ENCODE measurements around the gene C1QTNF6. TPM values are rescaled to one million over a fixed set of nuclear protein-coding genes. Genes with fewer than 3 reads are reported as not detected.

Gene C1QTNF6
- total and polyA plus RNA-seq, 3 donors from 2014 or later: 12.6 to 15.0 (median 14.8) TPM

DNA sequence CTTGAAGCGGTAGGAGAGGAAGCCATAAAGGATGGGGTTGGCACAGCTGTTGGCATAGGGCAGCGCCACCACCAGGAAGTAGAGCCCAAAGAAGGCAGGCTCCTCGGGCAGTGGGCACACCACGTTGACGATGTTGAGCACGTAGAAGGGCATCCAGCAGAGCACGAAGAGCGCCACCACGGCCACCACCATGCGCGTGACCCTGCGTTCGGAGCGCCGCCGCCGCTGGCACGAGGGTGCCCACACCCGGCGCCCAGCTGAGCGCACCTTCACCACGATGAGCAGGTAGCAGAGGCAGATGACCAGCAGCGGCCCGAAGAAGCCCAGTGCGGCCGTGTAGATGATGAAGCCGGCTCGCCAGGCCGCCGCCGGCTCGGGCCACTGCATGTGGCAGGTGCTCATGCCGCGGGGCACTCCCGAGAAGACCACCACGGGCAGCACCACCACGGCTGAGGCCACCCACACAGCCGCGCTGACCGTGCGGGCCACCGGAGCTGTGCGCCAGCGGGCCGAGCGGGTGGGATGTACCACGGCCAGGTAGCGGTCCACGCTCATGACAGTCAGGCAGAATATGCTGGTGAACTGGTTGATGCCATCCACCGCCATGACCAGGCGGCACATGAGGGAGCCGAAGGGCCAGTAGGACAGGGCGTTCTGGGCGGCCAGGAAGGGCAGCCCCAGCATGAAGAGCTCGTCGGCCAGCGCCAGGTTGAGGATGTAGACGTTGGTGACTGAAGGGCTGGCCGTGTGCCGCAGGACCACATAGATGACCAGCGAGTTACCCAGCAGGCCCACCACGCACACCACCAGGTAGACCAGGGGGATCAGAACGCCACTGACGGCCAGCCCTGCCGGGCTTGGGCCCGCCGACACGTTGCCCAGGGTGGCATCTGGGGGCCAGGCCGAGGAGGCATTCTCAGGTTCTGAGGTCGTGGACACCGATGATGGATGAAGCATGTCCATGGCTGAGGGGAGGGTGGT is 19.1 kb upstream of the C1QTNF6 start:
- intact Hi-C loops (cut with DNase I; ENCODE audit: low total_unique reads): no loop called here
- Histone ChIP-seq H3K27ac (no peak overlapping the region), H3K4me3 (no peak overlapping the region), H3K9me3 (no peaks in the 10 kb centered on the region), H3K27me3 (no peaks in the 10 kb centered on the region), H3K36me3 (ENCODE audit: low read depth, missing control alignments) (no peaks in the 10 kb centered on the region), H3K4me1 (no peaks in the 10 kb centered on the region)
- 87 to 90% methylated on average over 12 to 59 of the region's 71 CpGs for WGBS, 2 donors
- TF ChIP-seq, protein P1, sequence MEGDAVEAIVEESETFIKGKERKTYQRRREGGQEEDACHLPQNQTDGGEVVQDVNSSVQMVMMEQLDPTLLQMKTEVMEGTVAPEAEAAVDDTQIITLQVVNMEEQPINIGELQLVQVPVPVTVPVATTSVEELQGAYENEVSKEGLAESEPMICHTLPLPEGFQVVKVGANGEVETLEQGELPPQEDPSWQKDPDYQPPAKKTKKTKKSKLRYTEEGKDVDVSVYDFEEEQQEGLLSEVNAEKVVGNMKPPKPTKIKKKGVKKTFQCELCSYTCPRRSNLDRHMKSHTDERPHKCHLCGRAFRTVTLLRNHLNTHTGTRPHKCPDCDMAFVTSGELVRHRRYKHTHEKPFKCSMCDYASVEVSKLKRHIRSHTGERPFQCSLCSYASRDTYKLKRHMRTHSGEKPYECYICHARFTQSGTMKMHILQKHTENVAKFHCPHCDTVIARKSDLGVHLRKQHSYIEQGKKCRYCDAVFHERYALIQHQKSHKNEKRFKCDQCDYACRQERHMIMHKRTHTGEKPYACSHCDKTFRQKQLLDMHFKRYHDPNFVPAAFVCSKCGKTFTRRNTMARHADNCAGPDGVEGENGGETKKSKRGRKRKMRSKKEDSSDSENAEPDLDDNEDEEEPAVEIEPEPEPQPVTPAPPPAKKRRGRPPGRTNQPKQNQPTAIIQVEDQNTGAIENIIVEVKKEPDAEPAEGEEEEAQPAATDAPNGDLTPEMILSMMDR (IDR thresholded peaks at IDR 0.05): no peak
- TF ChIP-seq POLR2A (IDR thresholded peaks at IDR 0.05): no peak
- DNase-seq: no peak

DNA sequence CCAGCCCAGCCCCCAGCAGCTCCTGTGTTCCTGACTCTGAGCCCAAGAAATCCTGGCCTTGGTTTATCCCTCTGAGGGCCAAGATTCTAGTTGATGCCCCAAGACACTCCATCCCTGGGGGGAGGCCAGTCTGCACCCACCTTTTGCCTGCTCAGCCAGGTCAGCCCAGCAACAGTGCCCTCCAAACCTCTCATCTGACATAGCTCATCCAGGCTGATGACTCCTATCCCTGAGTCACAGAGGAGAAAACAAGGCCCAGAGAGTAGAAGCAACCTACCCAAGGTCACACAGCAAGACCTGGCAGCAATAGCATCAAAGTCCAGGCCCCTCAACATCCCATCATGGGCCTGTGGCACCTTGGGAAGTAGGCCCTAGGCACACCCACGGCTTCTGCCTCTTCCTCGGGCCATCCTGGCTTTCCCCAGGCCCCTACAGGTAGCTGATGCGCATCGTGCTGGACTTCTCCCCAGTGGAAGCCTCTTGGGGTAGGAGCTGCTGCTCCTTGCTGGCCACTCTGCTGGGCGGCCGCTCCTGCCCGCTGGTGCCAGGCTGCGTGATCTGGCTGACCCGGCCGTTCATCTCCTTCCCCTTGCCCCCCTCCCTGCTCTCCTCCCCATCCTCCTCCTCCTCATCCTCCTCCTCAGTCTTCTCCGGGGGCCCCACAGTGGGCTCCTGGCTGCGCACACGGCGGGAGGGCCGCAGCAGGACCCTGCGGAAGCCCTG is 18.2 kb upstream of the C1QTNF6 start:
- H3K9me3 ChIP-seq: no peaks in the 10 kb centered on the region
- H3K36me3 ChIP-seq (ENCODE audit: low read depth, missing control alignments): no peaks in the 10 kb centered on the region
- no peaks in the 10 kb centered on the region for H3K4me1 ChIP-seq
- no peak overlapping the region for H3K4me3 ChIP-seq
- TF ChIP-seq POLR2A (IDR thresholded peaks at IDR 0.05): no peak
- TF ChIP-seq, protein P1 (IDR thresholded peaks at IDR 0.05): no peak
- no peak for DNase-seq
- intact Hi-C loops (cut with DNase I; ENCODE audit: low total_unique reads): no loop called here
- WGBS, 2 donors: 83 to 90% methylated on average over 16 of the region's 16 CpGs
- H3K27ac ChIP-seq: no peak overlapping the region
- H3K27me3 ChIP-seq: no peaks in the 10 kb centered on the region

DNA sequence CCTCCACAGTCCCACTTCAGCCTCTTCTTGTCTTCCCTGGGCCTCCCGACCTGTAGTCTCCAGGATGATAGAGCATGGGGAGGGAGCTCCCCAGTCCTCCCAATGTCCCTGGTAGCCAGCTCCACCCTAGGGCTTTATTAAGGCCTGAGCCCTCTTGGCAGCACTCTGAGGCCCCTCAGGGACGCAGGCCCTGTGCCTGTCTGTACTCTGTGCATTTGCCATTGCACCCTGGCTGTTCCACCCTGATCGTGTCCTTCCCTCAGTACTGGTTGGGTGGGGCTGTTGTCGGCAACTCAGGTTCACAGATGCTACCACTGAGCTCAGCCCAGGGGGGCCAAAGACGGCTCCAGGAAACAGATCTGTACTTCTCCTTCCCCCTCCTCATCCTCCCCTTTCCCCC is 17.0 kb upstream of the C1QTNF6 start:
- Histone ChIP-seq H3K27ac (no peak overlapping the region), H3K9me3 (no peaks in the 10 kb centered on the region), H3K27me3 (no peaks in the 10 kb centered on the region), H3K36me3 (ENCODE audit: low read depth, missing control alignments) (no peaks in the 10 kb centered on the region), H3K4me3 (no peak overlapping the region), H3K4me1 (no peaks in the 10 kb centered on the region)
- intact Hi-C loops (cut with DNase I; ENCODE audit: low total_unique reads): no loop called here
- TF ChIP-seq POLR2A (IDR thresholded peaks at IDR 0.05): no peak
- TF ChIP-seq, protein P1 (IDR thresholded peaks at IDR 0.05): no peak
- 88 to 98% methylated on average over 3 to 5 of the region's 5 CpGs for WGBS, 2 donors
- no peak for DNase-seq

DNA sequence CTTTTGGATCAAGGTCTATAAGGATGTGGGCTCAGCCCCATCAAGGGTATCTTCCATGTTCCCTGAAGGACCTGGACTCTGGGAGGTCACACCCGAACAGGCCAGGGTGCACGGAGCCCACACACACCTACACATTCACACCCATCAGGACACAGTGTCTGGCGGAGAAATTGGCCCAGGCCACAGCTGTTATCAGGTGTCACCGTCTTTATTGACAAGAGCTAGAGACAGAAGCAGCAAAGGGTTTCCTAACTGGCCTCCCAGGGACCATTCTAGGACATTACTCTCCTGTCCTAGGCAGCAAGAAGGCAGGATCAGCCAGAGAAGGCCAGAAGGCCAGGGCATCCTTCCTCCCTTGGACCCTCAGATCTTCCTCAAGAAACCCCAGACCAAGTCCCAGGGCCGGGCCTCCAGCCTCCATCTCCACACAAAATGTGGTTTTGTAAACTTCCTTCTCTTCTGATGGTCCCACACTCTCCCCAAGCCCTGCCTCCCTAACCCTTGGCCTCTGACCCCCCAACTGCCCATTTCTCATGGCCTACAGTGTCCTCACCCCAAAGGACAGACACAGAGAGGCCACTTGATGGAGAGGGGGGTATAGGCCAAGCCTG is 16.1 kb upstream of the C1QTNF6 start:
- no peaks in the 10 kb centered on the region for H3K27me3 ChIP-seq
- no peak overlapping the region for H3K4me3 ChIP-seq
- WGBS, 2 donors: 77 to 91% methylated on average over 5 of the region's 5 CpGs
- DNase-seq: no peak
- H3K27ac ChIP-seq: no peak overlapping the region
- H3K9me3 ChIP-seq: no peaks in the 10 kb centered on the region
- H3K36me3 ChIP-seq (ENCODE audit: low read depth, missing control alignments): no peaks in the 10 kb centered on the region
- no peak for TF ChIP-seq POLR2A (IDR thresholded peaks at IDR 0.05)
- intact Hi-C loops (cut with DNase I; ENCODE audit: low total_unique reads): loop anchor here (5.0 kb wide), 1 partner anchor 42 kb away; no protein-coding TSS in a partner anchor
- peaks cover 4% of the 10 kb centered on the region for H3K4me1 ChIP-seq

Measured in testis (tissue), 3 donors.